Measurements from ENCODE around the gene ENOX1.

DNA sequence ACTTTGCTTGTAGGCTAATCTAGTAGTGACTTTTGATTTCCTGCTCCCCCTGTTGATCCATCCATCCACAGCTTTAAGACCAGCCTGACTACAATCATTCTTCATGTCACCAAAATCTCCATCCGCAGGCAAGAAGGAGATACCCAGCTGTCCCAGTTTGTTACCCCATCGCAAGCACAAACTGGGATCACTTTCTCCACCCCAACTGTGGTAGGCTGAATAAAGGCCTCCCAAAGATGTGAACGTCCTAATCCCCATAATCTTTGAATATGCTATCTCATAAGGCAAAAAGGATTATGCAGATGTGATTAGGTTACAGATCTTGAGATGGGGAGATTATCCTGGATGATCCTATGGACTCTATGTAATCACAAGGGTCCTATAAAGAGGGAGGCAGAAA is 202.0 kb downstream of the ENOX1 start:
- TF ChIP-seq CTCF (IDR thresholded peaks at IDR 0.05) (no peak), POLR2AphosphoS5 (IDR thresholded peaks at IDR 0.05) (no peak)
